SHP77 (cell line): ENCODE data around the gene SGCD.

Source experiments
- DNase-seq, 2 experiments: peaks; one replicate each; lab custom pipeline; 2025; lab: John Stamatoyannopoulos, UW

Gene SGCD

GRCh38 chr5:156694598-156694997 is 367.6 kb downstream of the SGCD start:
- no peak for DNase-seq

GRCh38 chr5:156695774-156696173 is 368.8 kb downstream of the SGCD start:
- DNase-seq = no peak

- DNase-seq = no peak
Measured at GRCh38 chr5:156698323-156698722, 371.4 kb downstream of the SGCD start.

GRCh38 chr5:156699147-156699546 is 372.2 kb downstream of the SGCD start:
- no peak for DNase-seq

- DNase-seq = no peak
Measured at GRCh38 chr5:156704139-156704538, 377.2 kb downstream of the SGCD start.

- no peak for DNase-seq
Measured at GRCh38 chr5:156706631-156707030, 379.7 kb downstream of the SGCD start.

- no peak for DNase-seq
Measured at GRCh38 chr5:156707750-156708149, 380.8 kb downstream of the SGCD start.

GRCh38 chr5:156715287-156715686 is 388.3 kb downstream of the SGCD start:
- no peak for DNase-seq

GRCh38 chr5:156716591-156717380 is 389.8 kb downstream of the SGCD start:
- DNase-seq = no peak

GRCh38 chr5:156718985-156719384 is 392.0 kb downstream of the SGCD start:
- DNase-seq = no peak

GRCh38 chr5:156722358-156722757 is 395.4 kb downstream of the SGCD start:
- DNase-seq = no peak

- no peak for DNase-seq
Measured at GRCh38 chr5:156735477-156735876, 408.5 kb downstream of the SGCD start.

GRCh38 chr5:156741516-156741915 is 414.6 kb downstream of the SGCD start:
- no peak for DNase-seq

GRCh38 chr5:156753846-156754245 is 426.9 kb downstream of the SGCD start:
- DNase-seq = no peak

GRCh38 chr5:156755421-156756087 is 428.6 kb downstream of the SGCD start:
- no peak for DNase-seq

- DNase-seq = no peak
Measured at GRCh38 chr5:156758011-156758791, 431.2 kb downstream of the SGCD start.

- DNase-seq = no peak
Measured at GRCh38 chr5:156759156-156759555, 432.2 kb downstream of the SGCD start.

- no peak for DNase-seq
Measured at GRCh38 chr5:156762771-156763170, 435.8 kb downstream of the SGCD start.

GRCh38 chr5:156764176-156764971 is 437.4 kb downstream of the SGCD start:
- DNase-seq = no peak

GRCh38 chr5:156774273-156774672 is 447.3 kb downstream of the SGCD start:
- DNase-seq = no peak

- DNase-seq = no peak
Measured at GRCh38 chr5:156778139-156778706, 451.3 kb downstream of the SGCD start.

- DNase-seq = no peak
Measured at GRCh38 chr5:156778752-156779151, 451.8 kb downstream of the SGCD start.
